ENCODE data around the gene NSD2. TPM values are rescaled to one million over a fixed set of nuclear protein-coding genes. Genes with fewer than 3 reads are reported as not detected.

NSD2 gene
- total and polyA plus RNA-seq, 4 donors, result 5.1 to 71.5 (median 11.6) TPM

- no peaks in the 10 kb centered on the region for H3K36me3 ChIP-seq (ENCODE audit: control insufficient read depth in 4 of 4, insufficient read depth in 3 of 4, low read depth in 1 of 4, low read length in 3 of 4)
- no peaks in the 10 kb centered on the region for H3K9me3 ChIP-seq (ENCODE audit: control insufficient read depth in 4 of 4, low read length in 3 of 4)
- DNase-seq (ENCODE audit: low spot score), result no peak
- peaks cover 4 to 25% (median 20%) of the 10 kb centered on the region in 4 donors for H3K4me1 ChIP-seq (ENCODE audit: control insufficient read depth in 4 of 4, insufficient read depth in 4 of 4, low read length in 3 of 4)
- 91% methylated on average over 3 of the region's 3 CpGs for WGBS
- no peak overlapping the region for H3K9ac ChIP-seq (ENCODE audit: low read depth in 1 of 2, low read length in 2 of 2)
- TF ChIP-seq FOXA1 (IDR thresholded peaks at IDR 0.05), result no peak
- no peak for TF ChIP-seq EGR1 (IDR thresholded peaks at IDR 0.05; ENCODE audit: low read depth in 2 of 2)
- no peak for TF ChIP-seq GABPA (IDR thresholded peaks at IDR 0.05 in 1 of 2, conservative IDR thresholded peaks at IDR 0.05 in 1 of 2)
- no peak for TF ChIP-seq YY1 (IDR thresholded peaks at IDR 0.05)
- TF ChIP-seq FOXA2 (IDR thresholded peaks at IDR 0.05), result no peak
- no peak for TF ChIP-seq RAD21 (IDR thresholded peaks at IDR 0.05)
- no peak for TF ChIP-seq RXRA (IDR thresholded peaks at IDR 0.05)
- no peak for TF ChIP-seq JUND (IDR thresholded peaks at IDR 0.05)
- TF ChIP-seq HNF4A (conservative IDR thresholded peaks at IDR 0.05), result no peak
- no peak for TF ChIP-seq HNF4G (IDR thresholded peaks at IDR 0.05)
- TF ChIP-seq CTCF (IDR thresholded peaks at IDR 0.05; ENCODE audit: low read depth, low read length, missing input control), result no peak
- TF ChIP-seq ATF3 (IDR thresholded peaks at IDR 0.05), result no peak
- no peak for TF ChIP-seq SP1 (IDR thresholded peaks at IDR 0.05)
- TF ChIP-seq ZBTB33 (IDR thresholded peaks at IDR 0.05), result no peak
- TF ChIP-seq REST (IDR thresholded peaks at IDR 0.05), result no peak
- no peak for TF ChIP-seq MAX (IDR thresholded peaks at IDR 0.05)
- no peak for TF ChIP-seq NR2F2 (IDR thresholded peaks at IDR 0.05)
- no peak overlapping the region for H3K4me3 ChIP-seq (ENCODE audit: low read depth in 1 of 3, low read length in 3 of 3)
- H3K27me3 ChIP-seq (ENCODE audit: control insufficient read depth in 4 of 4, insufficient read depth in 4 of 4, low read length in 3 of 4), result no peaks in the 10 kb centered on the region
- no peak overlapping the region for H3K27ac ChIP-seq (ENCODE audit: low read depth in 1 of 2, low read length in 2 of 2)
Observed at GRCh38 chr4:1868912-1869311, 2.3 kb upstream of the NSD2 start.

All from liver (tissue), 9 donors.